A673 (cell line): ENCODE measurements around the gene GAS6. TPM values are rescaled to one million over a fixed set of nuclear protein-coding genes. Genes with fewer than 3 reads are reported as not detected.

Source experiments
- BruUV-seq: library from RNA; stranded (reverse); fragments of 400-500 nt; replicated peaks from 2 replicates; lab custom pipeline; 2021; lab: Mats Ljungman, UMichigan
- CTCF ChIA-PET: fragments of 300-600 bp; sonication (Branson Sonifier 250); formaldehyde crosslinking; loops from one replicate; lab custom pipeline; 2022; ENCODE audit warnings: antibody characterized with exemption; lab: Charles Lee
- POLR2A ChIA-PET: fragments of 300-600 bp; sonication (Branson Sonifier 250); formaldehyde crosslinking; loops from one replicate; lab custom pipeline; 2022; ENCODE audit warnings: antibody characterized with exemption; ENCODE audit not compliant: low non-redundant PET; lab: Charles Lee
- DNase-seq: peaks from one replicate; pipeline ENCODE4 v3.0.0-alpha.2; 2015; ENCODE audit warnings: low spot score
- H3K27ac ChIP-seq: fragments of 200-600 bp; sonication (generic); 2 replicates; pipeline ENCODE4 v1.5.1; 2016; ENCODE audit warnings: mixed run types, low read depth, mild to moderate bottlenecking, mixed read lengths, antibody characterized with exemption, low read length; ENCODE audit not compliant: poor library complexity, severe bottlenecking
- H3K27me3 ChIP-seq: fragments of 200-600 bp; sonication (generic); replicated peaks from 2 replicates; pipeline ENCODE4 v1.6.1; 2017; ENCODE audit warnings: mixed run types, low read depth, mild to moderate bottlenecking, mixed read lengths, antibody characterized with exemption, low read length; ENCODE audit not compliant: insufficient read depth, poor library complexity
- H3K36me3 ChIP-seq: fragments of 200-600 bp; sonication (generic); 2 replicates; pipeline ENCODE4 v1.6.1; 2016; ENCODE audit warnings: mixed run types, mild to moderate bottlenecking, mixed read lengths, antibody characterized with exemption, low read length; ENCODE audit not compliant: insufficient read depth, poor library complexity, severe bottlenecking
- H3K4me1 ChIP-seq: fragments of 200-600 bp; sonication (generic); 2 replicates; pipeline ENCODE4 v1.6.1; 2017; ENCODE audit warnings: mixed run types, mild to moderate bottlenecking, mixed read lengths, antibody characterized with exemption, low read length; ENCODE audit not compliant: insufficient read depth, poor library complexity, severe bottlenecking
- H3K4me3 ChIP-seq: fragments of 200-600 bp; sonication (generic); 2 replicates; pipeline ENCODE4 v1.5.1; 2016; ENCODE audit warnings: low read depth, mixed run types, mild to moderate bottlenecking, mixed read lengths, low read length; ENCODE audit not compliant: poor library complexity, severe bottlenecking
- H3K9me3 ChIP-seq: fragments of 200-600 bp; sonication (generic); 2 replicates; pipeline ENCODE4 v1.6.1; 2016; ENCODE audit warnings: mixed run types, low read depth, mild to moderate bottlenecking, mixed read lengths, antibody characterized with exemption, low read length; ENCODE audit not compliant: poor library complexity, severe bottlenecking
- EZH2 ChIP-seq: fragments of 200-600 bp; sonication (generic); IDR thresholded peaks from 2 replicates; pipeline ENCODE4 v1.6.1; 2017; ENCODE audit warnings: borderline replicate concordance, low read depth, mild to moderate bottlenecking, mixed read lengths, antibody characterized with exemption, low read length; ENCODE audit not compliant: poor library complexity, severe bottlenecking
- intact Hi-C: fragments of 100-400 bp; cut with micrococcal nuclease; formaldehyde crosslinking; loops from one replicate; pipeline ENCODE4 v1.10.0; 2022; ENCODE audit not compliant: unreplicated experiment
- total RNA-seq: library from RNA; stranded (reverse); gene quantifications from 2 replicates; pipeline ENCODE4 v1.2.3, GENCODE V29; 2021
- TF ChIP-seq, protein P1 (sequence below): fragments of 300-800, 200-600 bp; sonication (generic); conservative IDR thresholded peaks from 2 replicates; pipeline ENCODE4 v1.5.1; 2017; ENCODE audit warnings: low read depth, mild to moderate bottlenecking, antibody characterized with exemption, low read length, moderate library complexity, mixed read lengths

Gene GAS6
- total RNA-seq, 1 experiment from 2014 or later = 0.67 TPM

DNA sequence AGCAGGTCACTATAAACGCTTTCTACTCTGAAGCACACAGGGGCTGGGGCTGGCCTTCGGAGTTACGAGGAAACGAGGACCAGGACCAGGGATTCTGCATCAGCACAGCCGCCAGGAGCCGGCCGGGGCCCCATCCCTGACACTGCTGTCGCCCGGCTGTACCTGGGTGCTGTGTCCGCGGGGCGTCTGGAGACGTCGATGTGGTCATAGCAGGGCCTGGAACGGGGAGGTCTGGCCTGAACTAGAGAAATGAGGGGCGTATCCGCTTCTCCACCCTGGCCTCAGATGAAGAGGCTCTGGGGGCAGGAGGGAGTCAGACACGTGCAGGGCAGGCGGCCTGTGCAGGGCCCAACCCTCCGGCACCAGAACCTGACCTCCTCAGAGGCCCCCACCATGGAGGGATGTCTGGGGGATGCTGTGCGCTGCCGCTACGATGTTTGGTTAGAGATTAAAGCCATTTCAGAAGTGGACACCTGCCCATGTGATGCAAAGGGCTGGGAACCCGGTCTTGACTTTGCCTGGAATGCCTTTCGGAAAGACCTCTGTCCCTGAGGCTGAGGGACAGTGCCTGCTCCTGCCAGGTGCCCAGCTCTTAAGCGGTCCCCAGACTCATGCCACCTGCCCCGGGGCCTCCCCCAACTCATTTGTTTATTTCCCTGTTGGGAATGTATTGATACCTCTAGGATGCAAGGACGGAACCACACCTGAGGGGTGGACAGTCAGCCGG lies 21.4 kb downstream of the GAS6 start:
- BruUV-seq = no TSS peak
- TF ChIP-seq, protein P1, sequence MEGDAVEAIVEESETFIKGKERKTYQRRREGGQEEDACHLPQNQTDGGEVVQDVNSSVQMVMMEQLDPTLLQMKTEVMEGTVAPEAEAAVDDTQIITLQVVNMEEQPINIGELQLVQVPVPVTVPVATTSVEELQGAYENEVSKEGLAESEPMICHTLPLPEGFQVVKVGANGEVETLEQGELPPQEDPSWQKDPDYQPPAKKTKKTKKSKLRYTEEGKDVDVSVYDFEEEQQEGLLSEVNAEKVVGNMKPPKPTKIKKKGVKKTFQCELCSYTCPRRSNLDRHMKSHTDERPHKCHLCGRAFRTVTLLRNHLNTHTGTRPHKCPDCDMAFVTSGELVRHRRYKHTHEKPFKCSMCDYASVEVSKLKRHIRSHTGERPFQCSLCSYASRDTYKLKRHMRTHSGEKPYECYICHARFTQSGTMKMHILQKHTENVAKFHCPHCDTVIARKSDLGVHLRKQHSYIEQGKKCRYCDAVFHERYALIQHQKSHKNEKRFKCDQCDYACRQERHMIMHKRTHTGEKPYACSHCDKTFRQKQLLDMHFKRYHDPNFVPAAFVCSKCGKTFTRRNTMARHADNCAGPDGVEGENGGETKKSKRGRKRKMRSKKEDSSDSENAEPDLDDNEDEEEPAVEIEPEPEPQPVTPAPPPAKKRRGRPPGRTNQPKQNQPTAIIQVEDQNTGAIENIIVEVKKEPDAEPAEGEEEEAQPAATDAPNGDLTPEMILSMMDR = no peak
- TF ChIP-seq EZH2 = no peak
- CTCF ChIA-PET = no interaction called here
- DNase-seq = no peak
- Histone ChIP-seq H3K4me3 (no peak overlapping the region), H3K27me3 (no peaks in the 10 kb centered on the region), H3K9me3 (no peaks in the 10 kb centered on the region), H3K4me1 (peaks cover 10% of the 10 kb centered on the region), H3K36me3 (no peaks in the 10 kb centered on the region), H3K27ac (no peak overlapping the region)
- intact Hi-C loops = no loop called here
- POLR2A ChIA-PET = no interaction called here

DNA sequence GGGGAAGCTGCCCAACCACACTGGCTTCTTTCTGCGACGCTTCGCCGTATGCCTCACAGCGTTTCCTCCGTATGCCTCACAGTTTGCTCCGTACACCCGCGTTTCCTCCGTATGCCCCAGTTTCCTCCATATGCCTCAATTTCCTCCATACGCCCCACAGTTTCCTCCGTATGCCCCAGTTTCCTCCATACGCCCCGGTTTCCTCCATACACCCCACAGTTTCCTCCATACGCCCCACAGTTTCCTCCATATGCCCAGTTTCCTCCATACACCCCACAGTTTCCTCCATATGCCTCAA lies 22.6 kb downstream of the GAS6 start:
- intact Hi-C loops = no loop called here
- Histone ChIP-seq H3K4me1 (peaks cover 17% of the 10 kb centered on the region), H3K4me3 (no peak overlapping the region), H3K36me3 (no peaks in the 10 kb centered on the region), H3K27me3 (no peaks in the 10 kb centered on the region), H3K27ac (no peak overlapping the region), H3K9me3 (no peaks in the 10 kb centered on the region)
- no peak for DNase-seq
- BruUV-seq = no TSS peak
- TF ChIP-seq, protein P1 = no peak
- TF ChIP-seq EZH2 = no peak
- ChIA-PET POLR2A (no interaction called here), CTCF (no interaction called here)

DNA sequence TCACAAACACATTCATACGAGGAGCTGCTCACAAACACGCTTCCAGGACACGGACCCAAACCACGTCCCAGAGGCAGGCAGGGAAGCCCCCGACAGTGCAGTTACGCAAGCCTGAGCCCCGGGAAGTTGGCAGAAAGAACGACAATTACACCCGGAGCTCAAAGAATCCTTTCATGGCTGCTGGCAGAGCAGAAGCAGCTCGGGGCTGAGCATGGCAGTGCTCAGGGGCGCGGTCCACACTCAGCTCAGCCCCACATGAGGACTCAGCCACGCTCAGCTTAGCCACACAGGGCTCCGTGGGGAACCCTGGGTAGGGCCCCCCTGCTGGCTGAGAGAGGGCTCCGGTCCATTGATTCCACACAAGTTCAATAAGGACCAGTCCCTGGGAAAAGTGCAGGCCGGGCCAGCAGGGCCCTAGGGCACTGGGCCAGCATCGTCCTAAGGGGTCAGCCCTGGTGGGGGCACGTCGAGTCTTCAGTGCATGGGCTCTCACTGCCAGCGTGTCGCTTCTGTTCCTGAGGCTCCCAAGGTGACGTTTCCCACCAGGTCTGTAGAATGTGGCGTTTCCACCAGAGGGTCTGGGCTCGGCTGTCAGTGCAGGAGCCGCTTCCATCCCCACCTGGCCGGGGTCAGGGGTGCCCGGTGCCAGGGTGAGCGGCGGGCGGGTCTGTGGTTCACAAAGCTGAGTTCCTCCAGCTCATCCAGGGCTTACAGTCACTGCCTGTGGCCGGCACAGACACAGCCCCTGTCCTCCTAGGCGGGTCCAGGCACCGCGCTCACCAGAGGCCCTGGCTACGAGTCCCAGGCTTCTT lies 23.1 kb downstream of the GAS6 start:
- no peak overlapping the region for H3K4me3 ChIP-seq
- DNase-seq = no peak
- BruUV-seq = no TSS peak
- intact Hi-C loops = no loop called here
- no peaks in the 10 kb centered on the region for H3K27me3 ChIP-seq
- CTCF ChIA-PET = no interaction called here
- H3K27ac ChIP-seq = no peak overlapping the region
- POLR2A ChIA-PET = no interaction called here
- peaks cover 17% of the 10 kb centered on the region for H3K4me1 ChIP-seq
- H3K36me3 ChIP-seq = no peaks in the 10 kb centered on the region
- no peaks in the 10 kb centered on the region for H3K9me3 ChIP-seq
- TF ChIP-seq, protein P1 = no peak
- TF ChIP-seq EZH2 = no peak
